H9 (cell line): ENCODE measurements around the gene BCL2L15. TPM values are rescaled to one million over a fixed set of nuclear protein-coding genes. Genes with fewer than 3 reads are reported as not detected.

Experiments used
- DNase-seq: peaks from one replicate; pipeline ENCODE4 v3.0.0-alpha.2; 2017
- H2AFZ ChIP-seq: one replicate; pipeline ENCODE4 v1.6.1; 2013; ENCODE audit warnings: mild to moderate bottlenecking, low read length, control low read depth, moderate library complexity
- H2AK5ac ChIP-seq: 2 replicates; pipeline ENCODE4 v1.6.1; 2013; ENCODE audit warnings: low read length, control low read depth, mixed read lengths; ENCODE audit not compliant: insufficient read length
- H2BK120ac ChIP-seq: one replicate; pipeline ENCODE4 v1.6.1; 2013; ENCODE audit warnings: low read depth, mild to moderate bottlenecking, low read length, control low read depth, inconsistent platforms; ENCODE audit not compliant: poor library complexity, severe bottlenecking
- H2BK12ac ChIP-seq: 2 replicates; pipeline ENCODE4 v1.6.1; 2013; ENCODE audit warnings: low read length, control low read depth, mixed read lengths, low read depth; ENCODE audit not compliant: insufficient read length
- H2BK15ac ChIP-seq: 2 replicates; pipeline ENCODE4 v1.6.1; 2013; ENCODE audit warnings: low read depth, low read length, control low read depth
- H2BK20ac ChIP-seq: one replicate; pipeline ENCODE4 v1.6.1; 2013; ENCODE audit warnings: low read depth, mild to moderate bottlenecking, low read length, control low read depth, inconsistent platforms; ENCODE audit not compliant: poor library complexity, severe bottlenecking
- H2BK5ac ChIP-seq: 2 replicates; pipeline ENCODE4 v1.6.1; 2013; ENCODE audit warnings: low read length, control low read depth, mixed read lengths; ENCODE audit not compliant: insufficient read length
- H3K14ac ChIP-seq: 2 replicates; pipeline ENCODE4 v1.6.1; 2013; ENCODE audit warnings: low read length, control low read depth; ENCODE audit not compliant: insufficient read depth
- H3K18ac ChIP-seq: 2 replicates; pipeline ENCODE4 v1.6.1; 2013; ENCODE audit warnings: low read depth, mild to moderate bottlenecking, mixed read lengths, low read length, control low read depth; ENCODE audit not compliant: insufficient read length
- H3K23ac ChIP-seq: 2 replicates; pipeline ENCODE4 v1.6.1; 2013; ENCODE audit warnings: low read length, control low read depth, mixed read lengths, low read depth; ENCODE audit not compliant: insufficient read length
- H3K23me2 ChIP-seq: 2 replicates; pipeline ENCODE4 v1.6.1; 2013; ENCODE audit warnings: low read depth, mild to moderate bottlenecking, mixed read lengths, low read length, control low read depth; ENCODE audit not compliant: insufficient read length, poor library complexity, severe bottlenecking
- H3K27ac ChIP-seq: 2 replicates; pipeline ENCODE4 v1.5.1; 2013; ENCODE audit warnings: low read length, control low read depth, mixed read lengths, low read depth; ENCODE audit not compliant: insufficient read length
- H3K27me3 ChIP-seq: 2 replicates; pipeline ENCODE4 v1.6.1; 2013; ENCODE audit warnings: low read length, control low read depth, inconsistent platforms; ENCODE audit not compliant: insufficient read depth
- H3K4ac ChIP-seq: 2 replicates; pipeline ENCODE4 v1.6.1; 2013; ENCODE audit warnings: low read depth, mild to moderate bottlenecking, control low read depth, inconsistent platforms, low read length, moderate library complexity
- H3K4me1 ChIP-seq: 2 replicates; pipeline ENCODE4 v1.6.1; 2013; ENCODE audit warnings: low read length, control low read depth, inconsistent platforms; ENCODE audit not compliant: insufficient read depth
- H3K4me2 ChIP-seq: 2 replicates; pipeline ENCODE4 v1.6.1; 2013; ENCODE audit warnings: low read length, control low read depth, mixed read lengths; ENCODE audit not compliant: insufficient read length, insufficient read depth
- H3K56ac ChIP-seq: 2 replicates; pipeline ENCODE4 v1.6.1; 2013; ENCODE audit warnings: low read depth, mild to moderate bottlenecking, mixed read lengths, low read length, control low read depth; ENCODE audit not compliant: insufficient read length
- H3K79me1 ChIP-seq: 2 replicates; pipeline ENCODE4 v1.6.1; 2013; ENCODE audit warnings: low read depth, mild to moderate bottlenecking, moderate library complexity, low read length, control low read depth, inconsistent platforms; ENCODE audit not compliant: insufficient read depth, poor library complexity, severe bottlenecking
- H3K79me2 ChIP-seq: 2 replicates; pipeline ENCODE4 v1.6.1; 2013; ENCODE audit warnings: low read length, control low read depth, inconsistent platforms; ENCODE audit not compliant: insufficient read depth
- H3K9ac ChIP-seq: 2 replicates; pipeline ENCODE4 v1.6.1; 2013; ENCODE audit warnings: low read length, control low read depth, mixed read lengths; ENCODE audit not compliant: insufficient read length; ENCODE audit errors: extremely low read depth
- H3K9me3 ChIP-seq: one replicate; pipeline ENCODE4 v1.6.1; 2013; ENCODE audit warnings: low read depth, low read length, inconsistent platforms; ENCODE audit not compliant: control insufficient read depth
- H3T11ph ChIP-seq: one replicate; pipeline ENCODE4 v1.6.1; 2013; ENCODE audit warnings: mild to moderate bottlenecking, low read length, control low read depth, inconsistent platforms
- H4K20me1 ChIP-seq: one replicate; pipeline ENCODE4 v1.6.1; 2013; ENCODE audit not compliant: control insufficient read depth, insufficient read length, insufficient read depth
- H4K5ac ChIP-seq: 2 replicates; pipeline ENCODE4 v1.6.1; 2013; ENCODE audit warnings: low read depth, mild to moderate bottlenecking, mixed read lengths, low read length, control low read depth; ENCODE audit not compliant: insufficient read length
- H4K8ac ChIP-seq: replicated peaks from 2 replicates; pipeline ENCODE4 v1.6.1; 2013; ENCODE audit warnings: low read length, control low read depth, mixed read lengths, low read depth; ENCODE audit not compliant: insufficient read length
- H4K91ac ChIP-seq: 2 replicates; pipeline ENCODE4 v1.6.1; 2013; ENCODE audit warnings: low read depth, mild to moderate bottlenecking, moderate library complexity, mixed read lengths, low read length, control low read depth; ENCODE audit not compliant: insufficient read length
- H3K27ac Mint-ChIP-seq, 3 experiments: 2 replicates in 2 of 3; 3 replicates in 1 of 3; pipeline ENCODE4 v1.8.0; 2020 to 2021; ENCODE audit warnings: mixed read lengths in 3 of 3, mild to moderate bottlenecking in 1 of 3, moderate library complexity in 1 of 3
- H3K27me3 Mint-ChIP-seq: 2 replicates; pipeline ENCODE4 v1.8.0; 2021; ENCODE audit warnings: low read depth, mild to moderate bottlenecking, moderate library complexity, mixed read lengths
- H3K36me3 Mint-ChIP-seq, 3 experiments: 2 replicates in 2 of 3; 3 replicates in 1 of 3; pipeline ENCODE4 v1.8.0; 2020 to 2021; ENCODE audit warnings: low read depth in 3 of 3, mixed read lengths in 3 of 3; ENCODE audit not compliant: insufficient read depth in 1 of 3
- H3K4me1 Mint-ChIP-seq, 2 experiments: 2 replicates each; pipeline ENCODE4 v1.8.0; 2020; ENCODE audit warnings: mixed read lengths in 2 of 2
- H3K4me3 Mint-ChIP-seq, 2 experiments: 2 replicates in 1 of 2; 3 replicates in 1 of 2; pipeline ENCODE4 v1.8.0; 2020 to 2021; ENCODE audit warnings: mild to moderate bottlenecking in 2 of 2, mixed read lengths in 2 of 2, moderate library complexity in 1 of 2
- H3K9me3 Mint-ChIP-seq, 2 experiments: 2 replicates in 1 of 2; 3 replicates in 1 of 2; pipeline ENCODE4 v1.8.0; 2020; ENCODE audit warnings: mild to moderate bottlenecking in 2 of 2, mixed read lengths in 2 of 2, moderate library complexity in 1 of 2
- CTCF ChIP-seq: fragments of 200-600 bp; sonication (generic); conservative IDR thresholded peaks from 3 replicates; pipeline ENCODE4 v1.8.0; 2021; ENCODE audit warnings: antibody characterized with exemption, mild to moderate bottlenecking
- WGBS: extraction: QIAGEN DNeasy Blood & Tissue Kit; methylation state at CpG from one replicate; pipeline ENCODE4 v1.1.7; 2013; ENCODE audit warnings: missing lambda C conversion rate, low lambda C conversion rate, mixed read lengths; ENCODE audit not compliant: insufficient read length; ENCODE audit errors: extremely low coverage; 5-methylcytosine and 5-hydroxymethylcytosine counted together
- long read RNA-seq: library from polyadenylated mRNA; unstranded; transcript quantifications from one replicate; pipeline ENCODE4 v2.0.0, GENCODE V29; 2020
- total RNA-seq: library from RNA; stranded (reverse); gene quantifications from 2 replicates; pipeline ENCODE4 v1.2.1, GENCODE V29; 2021

The BCL2L15 gene
- total RNA-seq: 0.22 and 0.53 TPM in 2 replicates
- long read RNA-seq: 0 reads

- Histone ChIP-seq H3K9ac (no peak within 1 kb of the TSS), H4K20me1 (no peaks in the 10 kb centered on the region), H3K9me3 (no peaks in the 10 kb centered on the region), H3K14ac (no peak within 1 kb of the TSS; the same call in 1 of the 2 replicates), H4K8ac (no peak within 1 kb of the TSS), H2AFZ (no peak within 1 kb of the TSS), H3K56ac (no peak within 1 kb of the TSS), H3K79me1 (no peaks in the 10 kb centered on the region), H3K18ac (no peak within 1 kb of the TSS), H2BK12ac (no peak within 1 kb of the TSS), H3T11ph (no peak within 1 kb of the TSS), H3K4ac (no peak within 1 kb of the TSS), H3K4me1 (no peaks in the 10 kb centered on the region), H3K27ac (no peak within 1 kb of the TSS), H4K5ac (no peak within 1 kb of the TSS), H2BK120ac (no peak within 1 kb of the TSS), H2BK15ac (no peak within 1 kb of the TSS), H4K91ac (no peak within 1 kb of the TSS), H2BK5ac (no peak within 1 kb of the TSS), H3K79me2 (no peaks in the 10 kb centered on the region), H2AK5ac (no peak within 1 kb of the TSS), H3K4me2 (no peak within 1 kb of the TSS), H3K27me3 (no peaks in the 10 kb centered on the region), H3K23ac (no peak within 1 kb of the TSS), H2BK20ac (no peak within 1 kb of the TSS), H3K23me2 (no peaks in the 10 kb centered on the region)
- Mint-ChIP-seq H3K27ac (no peak within 1 kb of the TSS), H3K4me3 (no peak within 1 kb of the TSS), H3K27me3 (no peaks in the 10 kb centered on the region), H3K9me3 (no peaks in the 10 kb centered on the region), H3K4me1 (no peaks in the 10 kb centered on the region), H3K36me3 (no peaks in the 10 kb centered on the region)
- no peak for DNase-seq
- WGBS: no CpG with 5 or more reads among the region's 6 CpGs
- no peak for TF ChIP-seq CTCF
These were observed at the start of gene BCL2L15 for GRCh38 chr1:113887402-113888175. TSS of gene BCL2L15 (minus strand) at chr1:113887581. CDS start at chr1:113887375, 206 bp downstream.
